ENCODE results near the gene SNX15. TPM values are rescaled to one million over a fixed set of nuclear protein-coding genes. Genes with fewer than 3 reads are reported as not detected.
"Not testable (repeated sequence)": the region's sequence is repeated elsewhere in the genome, so short reads cannot be mapped to it uniquely, and the experiment has no call there.

Gene SNX15
- total RNA-seq, 1 experiment from 2014 or later, result 34.7 TPM

- Histone ChIP-seq H3K36me3 (ENCODE audit: insufficient read depth, low read length, poor library complexity, severe bottlenecking) (no peaks in the 10 kb centered on the region), H3K27ac (ENCODE audit: low read depth, low read length, poor library complexity, severe bottlenecking) (no peak overlapping the region), H3K27me3 (replicated peaks; ENCODE audit: insufficient read depth, low read depth, low read length, poor library complexity) (no peaks in the 10 kb centered on the region), H3K4me3 (ENCODE audit: low read depth, low read length, poor library complexity, severe bottlenecking) (no peak overlapping the region), H3K4me1 (ENCODE audit: insufficient read depth, low read length, poor library complexity, severe bottlenecking) (no peaks in the 10 kb centered on the region), H3K9me3 (ENCODE audit: low read depth, low read length, poor library complexity, severe bottlenecking) (no peaks in the 10 kb centered on the region)
- ChIA-PET POLR2A (ENCODE audit: low non-redundant PET) (no interaction called here), CTCF (no interaction called here)
- intact Hi-C loops (cut with micrococcal nuclease; ENCODE audit: unreplicated experiment), result no loop called here
- no peak for DNase-seq (ENCODE audit: low spot score)
- BruUV-seq (replicated peaks), result no TSS peak
- no peak for TF ChIP-seq EZH2 (IDR thresholded peaks at IDR 0.05; ENCODE audit: borderline replicate concordance, low read depth, low read length, poor library complexity, severe bottlenecking)
- TF ChIP-seq CTCF (conservative IDR thresholded peaks at IDR 0.05; ENCODE audit: low read depth, low read length), result no peak
Observed at GRCh38 chr11:65003282-65003681, 24.0 kb upstream of the SNX15 start.

GRCh38 chr11:65003968-65004367 is 23.3 kb upstream of the SNX15 start:
- H3K27me3 ChIP-seq (replicated peaks; ENCODE audit: insufficient read depth, low read depth, low read length, poor library complexity); H3K9me3 ChIP-seq (ENCODE audit: low read depth, low read length, poor library complexity, severe bottlenecking); POLR2A ChIA-PET (ENCODE audit: low non-redundant PET); DNase-seq (ENCODE audit: low spot score); BruUV-seq (replicated peaks); CTCF ChIA-PET; H3K36me3 ChIP-seq (ENCODE audit: insufficient read depth, low read length, poor library complexity, severe bottlenecking); H3K4me1 ChIP-seq (ENCODE audit: insufficient read depth, low read length, poor library complexity, severe bottlenecking); H3K4me3 ChIP-seq (ENCODE audit: low read depth, low read length, poor library complexity, severe bottlenecking); intact Hi-C loops (cut with micrococcal nuclease; ENCODE audit: unreplicated experiment); H3K27ac ChIP-seq (ENCODE audit: low read depth, low read length, poor library complexity, severe bottlenecking): not testable (repeated sequence)

GRCh38 chr11:65008016-65008415 is 19.2 kb upstream of the SNX15 start:
- CTCF ChIA-PET, result no interaction called here
- H3K4me3 ChIP-seq (ENCODE audit: low read depth, low read length, poor library complexity, severe bottlenecking), result no peak overlapping the region
- intact Hi-C loops (cut with micrococcal nuclease; ENCODE audit: unreplicated experiment), result no loop called here
- no peaks in the 10 kb centered on the region for H3K27me3 ChIP-seq (replicated peaks; ENCODE audit: insufficient read depth, low read depth, low read length, poor library complexity)
- H3K4me1 ChIP-seq (ENCODE audit: insufficient read depth, low read length, poor library complexity, severe bottlenecking), result no peaks in the 10 kb centered on the region
- no TSS peak for BruUV-seq (replicated peaks)
- H3K36me3 ChIP-seq (ENCODE audit: insufficient read depth, low read length, poor library complexity, severe bottlenecking), result no peaks in the 10 kb centered on the region
- TF ChIP-seq CTCF (conservative IDR thresholded peaks at IDR 0.05; ENCODE audit: low read depth, low read length), result no peak
- TF ChIP-seq EZH2 (IDR thresholded peaks at IDR 0.05; ENCODE audit: borderline replicate concordance, low read depth, low read length, poor library complexity, severe bottlenecking), result no peak
- POLR2A ChIA-PET (ENCODE audit: low non-redundant PET), result no interaction called here
- H3K9me3 ChIP-seq (ENCODE audit: low read depth, low read length, poor library complexity, severe bottlenecking), result no peaks in the 10 kb centered on the region
- H3K27ac ChIP-seq (ENCODE audit: low read depth, low read length, poor library complexity, severe bottlenecking), result no peak overlapping the region
- no peak for DNase-seq (ENCODE audit: low spot score)

GRCh38 chr11:65008873-65009272 is 18.4 kb upstream of the SNX15 start:
- POLR2A ChIA-PET (ENCODE audit: low non-redundant PET), result no interaction called here
- intact Hi-C loops (cut with micrococcal nuclease; ENCODE audit: unreplicated experiment), result no loop called here

More at GRCh38 chr11:65008873-65009272, 18.4 kb upstream of the SNX15 start:
- no TSS peak for BruUV-seq (replicated peaks)
- Histone ChIP-seq H3K4me1 (ENCODE audit: insufficient read depth, low read length, poor library complexity, severe bottlenecking) (no peaks in the 10 kb centered on the region), H3K27ac (ENCODE audit: low read depth, low read length, poor library complexity, severe bottlenecking) (no peak overlapping the region), H3K27me3 (replicated peaks; ENCODE audit: insufficient read depth, low read depth, low read length, poor library complexity) (no peaks in the 10 kb centered on the region), H3K36me3 (ENCODE audit: insufficient read depth, low read length, poor library complexity, severe bottlenecking) (no peaks in the 10 kb centered on the region), H3K9me3 (ENCODE audit: low read depth, low read length, poor library complexity, severe bottlenecking) (no peaks in the 10 kb centered on the region), H3K4me3 (ENCODE audit: low read depth, low read length, poor library complexity, severe bottlenecking) (no peak overlapping the region)
- TF ChIP-seq EZH2 (IDR thresholded peaks at IDR 0.05; ENCODE audit: borderline replicate concordance, low read depth, low read length, poor library complexity, severe bottlenecking) (no peak), CTCF (conservative IDR thresholded peaks at IDR 0.05; ENCODE audit: low read depth, low read length) (no peak)
- CTCF ChIA-PET, result no interaction called here
- DNase-seq (ENCODE audit: low spot score), result no peak

Measured in A673 (cell line).